H1 (cell line): ENCODE measurements around the gene MED12L. TPM values are rescaled to one million over a fixed set of nuclear protein-coding genes. Genes with fewer than 3 reads are reported as not detected.

ENCODE experiments used
- CREB1 ChIP-seq: IDR thresholded peaks from 2 replicates; pipeline ENCODE4 v1.6.1; 2012; ENCODE audit warnings: inconsistent platforms
- NRF1 ChIP-seq: IDR thresholded peaks from 2 replicates; pipeline ENCODE4 v1.6.1; 2011; ENCODE audit warnings: mild to moderate bottlenecking, low read depth, low read length, improper control_type of control experiment
- SP1 ChIP-seq: IDR thresholded peaks from 2 replicates; pipeline ENCODE4 v1.6.1; 2011; ENCODE audit warnings: low read depth, low read length
- ZNF274 ChIP-seq: IDR thresholded peaks from 2 replicates; pipeline ENCODE4 v1.7.0; 2012; ENCODE audit warnings: low read length, borderline replicate concordance; ENCODE audit errors: extremely low read depth
- polyA plus RNA-seq, 7 experiments: library from polyadenylated mRNA; depleted of rRNA in 3 of 7; stranded (reverse) in 5 of 7; unstranded in 2 of 7; fragments of >200 nt in 5 of 7; fragments of 200-250 nt in 2 of 7; gene quantifications; 1 replicate in 5 of 7; 2 replicates in 1 of 7; 4 replicates in 1 of 7; pipeline versions ENCODE4 v1.2.1 to v1.2.3, GENCODE V29; 2011 to 2013; ENCODE audit warnings: missing spikeins in 2 of 7, mixed read lengths in 2 of 7
- total RNA-seq: library from RNA; stranded (reverse); fragmentation: NEBNext Ultra II Directional; extraction: Animal tissue kit (Norgen Biotek cat#: 25700); gene quantifications from 2 replicates; pipeline ENCODE4 v1.2.1, GENCODE V29; 2021

MED12L gene
- total and polyA plus RNA-seq, 2 of the 8 experiments (the other 6 are each of a cell fraction or from before 2014, with no cell fraction given): 3.6 to 26.2 TPM

DNA sequence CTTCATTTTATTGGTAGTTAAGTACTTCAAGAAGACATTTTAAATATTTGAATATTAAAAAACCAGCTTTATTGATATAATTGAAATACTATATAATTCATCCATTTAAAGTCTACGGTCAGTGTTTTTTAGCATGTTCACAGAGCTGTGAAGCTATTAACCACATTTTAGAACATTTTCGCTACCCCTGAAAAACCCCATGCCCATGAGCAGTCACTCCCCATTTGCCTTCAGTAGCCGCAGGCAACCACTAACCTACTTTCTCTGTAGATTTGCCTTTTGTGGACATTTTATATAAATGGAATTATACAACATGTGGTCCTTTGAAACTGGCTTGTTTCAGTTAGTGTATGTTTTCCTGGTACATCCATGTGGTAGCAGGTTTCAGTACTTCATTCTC is 61.8 kb downstream of the MED12L start (continued):
- TF ChIP-seq NRF1 (no peak), SP1 (no peak), ZNF274 (no peak), CREB1 (no peak)
